ENCODE results near the gene EIF4B.
A peak's percentile ranks its signal among the peaks of the same experiment; 100 is the strongest.
"Not testable (repeated sequence)": the region's sequence is repeated elsewhere in the genome, so short reads cannot be mapped to it uniquely, and the experiment has no call there.

EIF4B gene

DNA sequence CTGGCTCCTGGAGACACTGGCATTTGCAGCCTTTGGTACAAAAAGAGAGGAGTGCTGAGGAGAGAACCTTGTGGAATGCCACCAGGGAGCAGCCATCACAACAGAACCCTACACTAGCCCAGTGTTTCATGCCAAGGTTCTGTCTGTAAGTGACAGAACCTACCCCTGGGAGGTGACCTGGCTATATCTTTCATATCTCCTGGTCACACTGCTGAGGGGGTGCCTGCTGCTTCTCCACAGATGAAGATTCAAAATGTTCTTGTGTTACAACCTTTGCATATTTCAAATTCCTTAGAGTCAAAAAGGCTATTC, 12.7 kb upstream of the EIF4B start:
- no peak for DNase-seq (ENCODE audit: low read depth)
- TF ChIP-seq, protein P1, sequence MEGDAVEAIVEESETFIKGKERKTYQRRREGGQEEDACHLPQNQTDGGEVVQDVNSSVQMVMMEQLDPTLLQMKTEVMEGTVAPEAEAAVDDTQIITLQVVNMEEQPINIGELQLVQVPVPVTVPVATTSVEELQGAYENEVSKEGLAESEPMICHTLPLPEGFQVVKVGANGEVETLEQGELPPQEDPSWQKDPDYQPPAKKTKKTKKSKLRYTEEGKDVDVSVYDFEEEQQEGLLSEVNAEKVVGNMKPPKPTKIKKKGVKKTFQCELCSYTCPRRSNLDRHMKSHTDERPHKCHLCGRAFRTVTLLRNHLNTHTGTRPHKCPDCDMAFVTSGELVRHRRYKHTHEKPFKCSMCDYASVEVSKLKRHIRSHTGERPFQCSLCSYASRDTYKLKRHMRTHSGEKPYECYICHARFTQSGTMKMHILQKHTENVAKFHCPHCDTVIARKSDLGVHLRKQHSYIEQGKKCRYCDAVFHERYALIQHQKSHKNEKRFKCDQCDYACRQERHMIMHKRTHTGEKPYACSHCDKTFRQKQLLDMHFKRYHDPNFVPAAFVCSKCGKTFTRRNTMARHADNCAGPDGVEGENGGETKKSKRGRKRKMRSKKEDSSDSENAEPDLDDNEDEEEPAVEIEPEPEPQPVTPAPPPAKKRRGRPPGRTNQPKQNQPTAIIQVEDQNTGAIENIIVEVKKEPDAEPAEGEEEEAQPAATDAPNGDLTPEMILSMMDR (conservative IDR thresholded peaks at IDR 0.05; ENCODE audit: control insufficient read depth, insufficient read depth, low read depth, low read length) = no peak
- no peak overlapping the region for H3K4me3 ChIP-seq (ENCODE audit: control insufficient read depth, low read depth, low read length)

DNA sequence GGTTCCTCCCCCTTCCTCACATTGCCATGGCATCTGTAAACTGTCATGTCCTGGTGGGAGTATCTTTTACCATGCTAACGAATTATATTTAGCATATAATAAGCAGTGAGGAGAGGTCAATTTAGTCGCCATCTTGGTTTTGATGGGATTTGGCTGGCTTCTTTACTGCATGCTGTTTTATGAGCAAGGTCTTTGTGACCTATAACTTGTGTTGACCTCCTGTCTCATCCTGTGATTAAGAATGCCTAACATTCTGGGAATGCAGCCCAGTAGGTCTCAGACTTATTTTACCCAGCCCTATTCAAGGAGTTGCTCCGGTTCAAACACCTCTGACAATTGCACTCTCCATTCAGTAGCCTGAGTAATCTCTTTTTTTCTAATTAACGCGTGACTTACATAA, 2.1 kb upstream of the EIF4B start:
- peak; percentile 67 for DNase-seq (ENCODE audit: low read depth)
- H3K4me3 ChIP-seq (ENCODE audit: control insufficient read depth, low read depth, low read length) = no peak overlapping the region
- TF ChIP-seq, protein P1 (conservative IDR thresholded peaks at IDR 0.05; ENCODE audit: control insufficient read depth, insufficient read depth, low read depth, low read length) = no peak

DNA sequence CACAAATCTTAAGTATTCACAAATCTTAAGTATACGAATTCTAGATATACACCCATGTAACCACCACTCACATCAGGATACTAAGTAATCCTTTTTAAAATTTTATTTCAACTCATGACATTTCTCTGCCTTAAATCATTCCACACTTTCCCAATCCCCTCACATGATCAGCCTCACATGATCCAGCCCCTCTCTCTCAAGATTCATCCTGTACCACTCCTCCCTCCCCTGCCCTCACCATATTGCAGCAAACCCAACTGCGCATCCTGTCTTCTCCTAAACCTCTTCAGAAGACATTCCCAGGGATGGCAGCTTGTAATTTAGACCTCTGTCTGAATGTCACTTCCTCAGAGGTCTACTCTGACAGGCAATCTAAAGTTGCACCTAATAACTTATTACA, 1.7 kb upstream of the EIF4B start:
- H3K4me3 ChIP-seq (ENCODE audit: control insufficient read depth, low read depth, low read length) = no peak overlapping the region
- peak; percentile 45 for DNase-seq (ENCODE audit: low read depth)
- TF ChIP-seq, protein P1 (conservative IDR thresholded peaks at IDR 0.05; ENCODE audit: control insufficient read depth, insufficient read depth, low read depth, low read length) = no peak

DNA sequence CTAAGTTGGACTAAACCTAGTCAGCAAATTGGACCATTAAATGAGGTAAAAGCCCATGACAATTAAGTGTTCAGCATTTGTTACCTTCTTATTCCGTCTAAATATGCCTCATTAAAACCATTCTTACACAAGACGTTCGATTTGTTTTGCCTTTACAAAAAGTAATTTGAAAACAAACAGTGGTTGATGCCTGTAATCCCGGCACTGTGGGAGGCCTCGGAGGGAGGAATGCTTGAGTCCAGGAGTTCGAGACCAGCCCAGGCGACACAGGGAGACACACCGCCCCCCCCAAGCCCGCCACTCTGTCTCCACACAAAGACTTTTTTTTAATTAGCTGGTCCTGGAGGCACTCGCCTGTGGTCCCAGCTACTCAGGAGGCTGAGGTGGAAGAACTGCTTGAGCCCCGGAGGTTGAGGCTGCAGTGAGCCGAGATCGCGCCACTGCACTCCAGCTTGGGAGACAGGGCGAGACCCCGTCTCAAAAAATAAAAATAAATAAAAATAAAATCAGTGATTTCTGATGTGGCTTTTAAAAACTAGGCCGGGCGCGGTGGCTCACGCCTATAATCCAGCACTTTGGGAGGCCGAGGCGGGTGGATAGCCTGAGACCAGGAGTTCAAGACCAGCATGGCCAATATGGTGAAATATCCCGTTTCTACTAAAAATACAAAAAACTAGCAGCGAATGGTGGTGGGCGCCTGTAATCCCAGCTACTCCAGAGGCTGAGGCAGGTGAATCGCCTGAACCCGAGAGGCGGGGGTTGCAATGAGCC, 856 bp upstream of the EIF4B start:
- H3K4me3 ChIP-seq (ENCODE audit: control insufficient read depth, low read depth, low read length) = peak overlapping the region; percentile 100
- DNase-seq (ENCODE audit: low read depth) = no peak
- TF ChIP-seq, protein P1 (conservative IDR thresholded peaks at IDR 0.05; ENCODE audit: control insufficient read depth, insufficient read depth, low read depth, low read length) = no peak

- DNase-seq (ENCODE audit: low read depth) = peak; percentile 60
- peak overlapping the region; percentile 100 for H3K4me3 ChIP-seq (ENCODE audit: control insufficient read depth, low read depth, low read length)
- TF ChIP-seq, protein P1 (conservative IDR thresholded peaks at IDR 0.05; ENCODE audit: control insufficient read depth, insufficient read depth, low read depth, low read length) = no peak
These were observed 604 bp downstream of the EIF4B start for GRCh38 chr12:53006810-53007309.

GRCh38 chr12:53007343-53007742, 1.1 kb downstream of the EIF4B start:
- no peak for DNase-seq (ENCODE audit: low read depth)
- TF ChIP-seq, protein P1 (conservative IDR thresholded peaks at IDR 0.05; ENCODE audit: control insufficient read depth, insufficient read depth, low read depth, low read length) = no peak
- peak overlapping the region; percentile 100 for H3K4me3 ChIP-seq (ENCODE audit: control insufficient read depth, low read depth, low read length)

DNA sequence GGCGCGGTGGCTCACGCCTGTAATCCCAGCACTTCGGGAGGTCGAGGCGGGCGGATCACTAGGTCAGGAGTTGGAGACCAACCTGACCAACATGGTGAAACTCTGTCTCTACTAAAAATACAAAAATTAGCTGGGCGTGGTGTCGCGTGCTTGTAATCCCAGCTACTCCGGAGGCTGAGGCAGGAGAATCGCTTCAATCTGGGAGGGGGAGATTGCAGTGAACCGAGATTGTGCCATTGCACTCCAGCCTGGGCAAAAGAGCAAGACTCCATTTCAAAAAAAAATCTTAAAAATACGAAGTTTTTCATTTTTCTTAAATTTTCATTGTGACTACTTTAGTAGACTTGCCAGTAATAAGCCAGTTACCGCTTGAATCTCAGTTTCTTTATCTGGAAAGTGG, 2.5 kb downstream of the EIF4B start:
- not testable (repeated sequence) for DNase-seq (ENCODE audit: low read depth); H3K4me3 ChIP-seq (ENCODE audit: control insufficient read depth, low read depth, low read length)
